Nephron progenitor cell (in vitro differentiated cells): Measurements from ENCODE around the gene IRX4.
"Not testable (repeated sequence)": the region's sequence is repeated elsewhere in the genome, so short reads cannot be mapped to it uniquely, and the experiment has no call there.

Experiments used
- DNase-seq: peaks from one replicate; pipeline ENCODE4 v3.0.0; 2021
- H3K27ac Mint-ChIP-seq: 2 replicates; pipeline ENCODE4 v1.8.0; 2021; ENCODE audit warnings: mild to moderate bottlenecking, moderate library complexity, mixed read lengths
- H3K27me3 Mint-ChIP-seq: 2 replicates; pipeline ENCODE4 v1.8.0; 2021; ENCODE audit warnings: mild to moderate bottlenecking, low read depth, mixed read lengths; ENCODE audit not compliant: poor library complexity
- H3K36me3 Mint-ChIP-seq: 2 replicates; pipeline ENCODE4 v1.8.0; 2021; ENCODE audit warnings: low read depth, mixed read lengths
- H3K4me1 Mint-ChIP-seq: 2 replicates; pipeline ENCODE4 v1.8.0; 2021; ENCODE audit warnings: mixed read lengths
- H3K4me3 Mint-ChIP-seq: 2 replicates; pipeline ENCODE4 v1.8.0; 2021; ENCODE audit warnings: mild to moderate bottlenecking, moderate library complexity, mixed read lengths
- H3K9me3 Mint-ChIP-seq: 2 replicates; pipeline ENCODE4 v1.8.0; 2021; ENCODE audit warnings: mild to moderate bottlenecking, moderate library complexity, mixed read lengths
- CTCF ChIP-seq: fragments of 200-600 bp; sonication (generic); IDR thresholded peaks from 2 replicates; pipeline ENCODE4 v1.5.0; 2021; ENCODE audit warnings: antibody characterized with exemption

The IRX4 gene

DNA sequence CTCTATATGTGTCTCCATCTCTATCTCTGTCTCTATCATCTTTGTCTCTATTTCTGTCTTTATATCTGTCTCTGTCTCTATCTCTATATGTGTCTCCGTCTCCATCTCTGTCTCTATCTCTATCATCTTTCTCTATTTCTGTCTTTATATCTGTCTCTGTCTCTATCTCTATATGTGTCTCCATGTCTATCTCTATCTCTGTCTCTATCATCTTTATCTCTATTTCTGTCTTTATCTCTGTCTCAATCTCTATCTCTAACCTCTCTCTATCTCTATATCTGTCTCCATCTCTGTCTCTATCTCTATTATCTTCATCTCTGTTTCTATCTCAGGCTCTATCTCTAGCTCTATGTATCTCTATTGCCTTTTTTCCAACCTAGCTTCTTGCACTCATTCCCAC is 37.0 kb downstream of the IRX4 start:
- no peak for DNase-seq
- peaks cover 34% of the 10 kb centered on the region for H3K4me1 Mint-ChIP-seq

DNA sequence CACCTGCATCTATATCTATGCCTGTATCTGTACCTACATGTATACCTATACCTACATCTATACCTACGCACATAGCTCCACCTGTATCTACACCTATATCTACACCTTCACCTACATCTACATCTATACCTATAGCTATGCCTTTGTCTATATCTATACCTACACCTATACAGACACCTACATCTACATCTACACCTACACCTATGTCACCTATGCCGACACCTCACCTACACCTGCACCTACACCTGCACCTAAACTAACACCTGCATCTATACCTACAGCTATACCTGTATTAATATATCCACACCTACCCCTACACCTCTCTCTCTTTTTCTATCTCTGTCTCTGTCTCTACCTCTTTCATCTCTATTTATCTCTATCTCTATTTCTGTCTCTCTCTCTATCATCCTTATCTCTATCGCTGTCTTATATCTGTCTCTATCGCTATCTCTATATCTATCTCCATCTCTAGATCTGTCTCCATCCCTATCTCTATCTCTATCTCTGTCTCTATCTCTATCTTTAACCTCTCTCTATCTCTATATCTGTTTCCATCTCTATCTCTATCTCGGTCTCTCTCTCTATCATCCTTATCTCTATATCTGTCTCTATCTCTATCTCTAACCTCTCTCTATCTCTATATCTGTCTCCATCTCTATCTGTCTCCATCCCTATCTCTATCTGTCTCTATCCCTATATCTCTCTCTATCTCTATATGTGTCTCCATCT is 37.9 kb downstream of the IRX4 start:
- H3K27me3 Mint-ChIP-seq, result peaks cover 34% of the 10 kb centered on the region
- H3K4me1 Mint-ChIP-seq, result peaks cover 35% of the 10 kb centered on the region
- no peak overlapping the region for H3K27ac Mint-ChIP-seq
- no peak for TF ChIP-seq CTCF
- no peaks in the 10 kb centered on the region for H3K9me3 Mint-ChIP-seq
- no peak for DNase-seq
- H3K4me3 Mint-ChIP-seq, result no peak overlapping the region
- H3K36me3 Mint-ChIP-seq, result no peaks in the 10 kb centered on the region

More for the DNA sequence above, 37.0 kb downstream of the IRX4 start:
- H3K9me3 Mint-ChIP-seq, result no peaks in the 10 kb centered on the region
- no peak overlapping the region for H3K27ac Mint-ChIP-seq
- peaks cover 42% of the 10 kb centered on the region for H3K27me3 Mint-ChIP-seq
- TF ChIP-seq CTCF, result no peak
- H3K4me3 Mint-ChIP-seq, result no peak overlapping the region
- no peaks in the 10 kb centered on the region for H3K36me3 Mint-ChIP-seq

DNA sequence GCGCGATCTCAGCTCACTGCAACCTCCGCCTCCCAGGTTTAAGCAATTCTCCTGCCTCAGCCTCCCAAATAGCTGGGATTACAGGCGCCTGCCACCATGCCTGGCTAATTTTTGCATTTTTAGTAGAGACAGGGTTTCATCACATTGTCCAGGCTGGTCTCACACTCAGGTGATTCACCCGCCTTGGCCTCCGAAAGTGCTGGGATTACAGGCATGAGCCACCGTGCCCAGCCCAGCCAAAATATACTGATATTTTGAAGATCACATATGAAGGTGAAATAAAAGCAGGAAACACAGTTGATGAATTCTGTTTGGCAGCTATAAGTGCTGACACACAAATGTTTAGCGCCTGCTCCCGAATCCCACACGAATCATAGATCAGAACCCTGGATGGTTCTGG is 39.0 kb downstream of the IRX4 start:
- not testable (repeated sequence) for H3K36me3 Mint-ChIP-seq, DNase-seq, H3K27ac Mint-ChIP-seq, H3K9me3 Mint-ChIP-seq, H3K4me3 Mint-ChIP-seq
- peaks cover 34% of the 10 kb centered on the region for H3K4me1 Mint-ChIP-seq
- H3K27me3 Mint-ChIP-seq, result peaks cover 27% of the 10 kb centered on the region

DNA sequence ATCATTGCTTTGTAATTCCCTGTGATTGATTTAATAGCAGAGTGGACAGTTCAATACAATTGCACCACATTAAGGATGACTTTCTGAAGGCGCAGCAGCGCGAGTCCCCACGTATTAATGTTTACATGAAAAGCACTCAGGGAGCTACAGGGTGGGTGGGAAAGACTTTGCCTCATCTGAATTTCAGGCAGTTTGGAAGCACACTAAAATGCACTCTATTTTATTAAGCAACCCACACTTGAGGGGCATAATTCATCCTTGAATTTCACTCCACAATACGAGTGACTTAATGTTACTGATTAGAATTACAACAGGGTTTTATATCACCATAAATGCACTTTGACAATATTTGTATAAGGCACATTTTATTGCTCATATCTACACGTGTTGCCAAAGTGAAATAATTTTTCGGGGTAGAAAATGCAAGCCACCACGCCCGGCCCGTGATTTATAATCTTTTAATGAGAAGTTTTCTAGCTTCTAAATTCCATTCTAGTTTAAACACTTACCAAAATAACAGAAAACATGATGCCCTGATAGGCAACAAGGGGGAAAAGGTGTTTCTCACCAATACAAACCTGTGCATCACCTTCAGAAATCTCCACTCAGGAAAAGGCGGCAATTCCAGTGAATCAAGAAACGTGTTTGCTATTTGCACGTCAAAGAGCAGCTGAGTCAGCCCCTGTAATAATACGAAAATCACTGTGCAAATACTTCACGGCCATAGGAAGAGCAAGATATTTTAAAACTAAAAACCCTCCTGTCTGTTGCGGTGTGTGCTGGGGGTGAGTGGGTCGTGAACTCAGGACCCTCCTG is 40.5 kb downstream of the IRX4 start:
- Mint-ChIP-seq H3K36me3 (no peaks in the 10 kb centered on the region), H3K4me3 (no peak overlapping the region), H3K27ac (no peak overlapping the region), H3K27me3 (peaks cover 17% of the 10 kb centered on the region), H3K9me3 (no peaks in the 10 kb centered on the region), H3K4me1 (peaks cover 37% of the 10 kb centered on the region)
- no peak for DNase-seq
- TF ChIP-seq CTCF, result no peak

GRCh38 chr5:1840741-1841521 is 41.8 kb downstream of the IRX4 start:
- H3K4me1 Mint-ChIP-seq, result peaks cover 35% of the 10 kb centered on the region
- peak; percentile 75 for DNase-seq
- H3K27me3 Mint-ChIP-seq, result peaks cover 15% of the 10 kb centered on the region
- H3K27ac Mint-ChIP-seq, result no peak overlapping the region
- no peak overlapping the region for H3K4me3 Mint-ChIP-seq
- H3K36me3 Mint-ChIP-seq, result no peaks in the 10 kb centered on the region
- TF ChIP-seq CTCF, result no peak
- no peaks in the 10 kb centered on the region for H3K9me3 Mint-ChIP-seq

- no peak for DNase-seq
- TF ChIP-seq CTCF, result no peak
- Mint-ChIP-seq H3K27ac (no peak overlapping the region), H3K4me1 (peaks cover 36% of the 10 kb centered on the region), H3K27me3 (peaks cover 21% of the 10 kb centered on the region), H3K4me3 (no peak overlapping the region), H3K36me3 (no peaks in the 10 kb centered on the region), H3K9me3 (no peaks in the 10 kb centered on the region)
Measured at GRCh38 chr5:1840071-1840547, 42.6 kb downstream of the IRX4 start.
